HCT116 (cell line): ENCODE measurements around the gene ADAM8.

ENCODE experiments used
- POLR2A ChIP-seq: IDR thresholded peaks from 2 replicates; pipeline ENCODE4 v1.7.0; 2011; ENCODE audit warnings: borderline replicate concordance; ENCODE audit not compliant: insufficient read depth, insufficient read length; ENCODE audit errors: extremely low read depth
- SRF ChIP-seq: IDR thresholded peaks from 2 replicates; pipeline ENCODE4 v1.6.1; 2012; ENCODE audit warnings: low read depth
- TF ChIP-seq, protein P1 (sequence below), 3 experiments: fragments of 200-600 bp in 1 of 3; sonication (generic) in 1 of 3; IDR thresholded peaks in 2 of 3; conservative IDR thresholded peaks in 1 of 3; 2 replicates each; pipeline ENCODE4 v1.5.1; 2012 to 2017; ENCODE audit warnings: low read depth in 2 of 3, low read length in 2 of 3, antibody characterized with exemption in 1 of 3, borderline replicate concordance in 1 of 3, control low read depth in 1 of 3, mild to moderate bottlenecking in 1 of 3, mixed read lengths in 1 of 3, mixed run types in 1 of 3, moderate library complexity in 1 of 3; ENCODE audit not compliant: insufficient read depth in 1 of 3

DNA sequence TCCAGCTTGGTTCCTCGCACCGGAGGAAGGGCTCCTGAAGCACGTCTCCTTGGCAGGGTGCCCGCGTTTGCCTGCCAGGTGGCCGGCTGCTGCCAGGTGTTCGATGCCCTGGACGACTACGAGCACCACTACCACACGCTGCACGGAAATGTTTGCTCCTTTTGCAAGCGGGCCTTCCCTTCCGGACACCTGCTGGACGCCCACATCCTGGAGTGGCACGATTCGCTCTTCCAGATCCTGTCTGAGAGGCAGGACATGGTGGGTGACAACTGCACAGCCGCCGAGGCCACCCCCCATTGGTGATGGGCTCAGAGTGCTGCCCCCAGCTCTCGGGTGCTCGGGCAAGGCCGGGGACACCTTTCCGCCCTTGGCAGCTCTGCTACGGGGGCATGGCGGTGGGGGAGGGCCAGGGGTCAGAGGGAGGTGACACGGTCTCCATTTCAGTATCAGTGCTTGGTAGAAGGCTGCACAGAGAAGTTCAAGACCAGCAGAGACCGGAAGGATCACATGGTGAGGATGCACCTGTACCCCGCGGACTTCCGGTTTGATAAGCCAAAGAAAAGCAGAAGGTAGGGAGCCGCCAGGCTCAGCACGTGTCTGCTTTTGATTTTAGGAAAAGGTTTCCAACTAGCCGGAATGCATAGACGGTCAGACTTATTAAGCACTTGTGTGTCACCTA is 33.2 kb upstream of the ADAM8 start:
- TF ChIP-seq POLR2A (no peak), SRF (no peak)
- TF ChIP-seq, protein P1, sequence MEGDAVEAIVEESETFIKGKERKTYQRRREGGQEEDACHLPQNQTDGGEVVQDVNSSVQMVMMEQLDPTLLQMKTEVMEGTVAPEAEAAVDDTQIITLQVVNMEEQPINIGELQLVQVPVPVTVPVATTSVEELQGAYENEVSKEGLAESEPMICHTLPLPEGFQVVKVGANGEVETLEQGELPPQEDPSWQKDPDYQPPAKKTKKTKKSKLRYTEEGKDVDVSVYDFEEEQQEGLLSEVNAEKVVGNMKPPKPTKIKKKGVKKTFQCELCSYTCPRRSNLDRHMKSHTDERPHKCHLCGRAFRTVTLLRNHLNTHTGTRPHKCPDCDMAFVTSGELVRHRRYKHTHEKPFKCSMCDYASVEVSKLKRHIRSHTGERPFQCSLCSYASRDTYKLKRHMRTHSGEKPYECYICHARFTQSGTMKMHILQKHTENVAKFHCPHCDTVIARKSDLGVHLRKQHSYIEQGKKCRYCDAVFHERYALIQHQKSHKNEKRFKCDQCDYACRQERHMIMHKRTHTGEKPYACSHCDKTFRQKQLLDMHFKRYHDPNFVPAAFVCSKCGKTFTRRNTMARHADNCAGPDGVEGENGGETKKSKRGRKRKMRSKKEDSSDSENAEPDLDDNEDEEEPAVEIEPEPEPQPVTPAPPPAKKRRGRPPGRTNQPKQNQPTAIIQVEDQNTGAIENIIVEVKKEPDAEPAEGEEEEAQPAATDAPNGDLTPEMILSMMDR (IDR thresholded peaks at IDR 0.05 in 2 of 3, conservative IDR thresholded peaks at IDR 0.05 in 1 of 3; ENCODE audit: borderline replicate concordance in 1 of 3, insufficient read depth in 1 of 3, low read depth in 2 of 3, low read length in 2 of 3), result no peak
